GM21390 (cell line): ENCODE measurements around the gene DUS3L.

Source experiments
- ATAC-seq: cut with Tn5 transposase; IDR thresholded peaks from one replicate; pipeline ENCODE4 v1.9.1; 2021; ENCODE audit not compliant: unreplicated experiment

DUS3L gene

GRCh38 chr19:5790559-5791520 is at the start of gene DUS3L:
Gene DUS3L (minus strand): TSS chr19:5791163. CDS start chr19:5791141, 22 bp downstream.
- peak; percentile 84 for ATAC-seq

- no peak for ATAC-seq
These were observed 48.4 kb upstream of the DUS3L start, which contains the start of gene FUT6 for GRCh38 chr19:5839065-5840017. Gene FUT6 (minus strand): TSS chr19:5839702. CDS start chr19:5832567, 7,135 bp downstream.

- ATAC-seq, result no peak
These were observed 47.5 kb upstream of the DUS3L start for GRCh38 chr19:5838353-5839064.

DNA sequence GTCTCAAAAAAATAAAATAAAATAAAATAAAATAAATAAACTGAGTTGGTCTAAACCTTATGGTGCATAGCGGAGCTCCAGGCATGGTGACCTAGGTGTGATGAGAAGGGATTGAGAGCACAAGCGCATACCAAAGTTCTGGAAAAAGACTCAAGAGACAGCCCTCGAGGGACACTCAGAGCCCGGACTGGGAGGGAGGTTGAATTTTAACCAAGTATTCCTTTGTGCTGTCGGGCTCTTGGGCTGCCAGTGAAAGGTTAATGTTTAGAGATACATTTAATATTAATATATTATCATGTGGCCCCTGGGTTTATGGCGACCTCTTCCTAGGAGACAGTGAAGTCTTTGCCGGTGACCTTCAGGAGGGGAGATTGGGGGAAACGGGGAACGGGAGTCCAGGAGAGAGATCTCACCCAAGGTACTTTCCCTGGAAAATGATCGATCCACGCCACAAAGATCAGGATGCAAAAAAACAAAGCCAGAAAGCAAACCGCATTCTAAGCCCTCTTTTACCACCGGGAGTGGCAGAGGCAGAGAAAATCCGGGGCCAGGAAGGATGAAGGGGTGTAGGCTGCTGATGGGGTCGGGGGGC is 46.9 kb upstream of the DUS3L start:
- no peak for ATAC-seq

DNA sequence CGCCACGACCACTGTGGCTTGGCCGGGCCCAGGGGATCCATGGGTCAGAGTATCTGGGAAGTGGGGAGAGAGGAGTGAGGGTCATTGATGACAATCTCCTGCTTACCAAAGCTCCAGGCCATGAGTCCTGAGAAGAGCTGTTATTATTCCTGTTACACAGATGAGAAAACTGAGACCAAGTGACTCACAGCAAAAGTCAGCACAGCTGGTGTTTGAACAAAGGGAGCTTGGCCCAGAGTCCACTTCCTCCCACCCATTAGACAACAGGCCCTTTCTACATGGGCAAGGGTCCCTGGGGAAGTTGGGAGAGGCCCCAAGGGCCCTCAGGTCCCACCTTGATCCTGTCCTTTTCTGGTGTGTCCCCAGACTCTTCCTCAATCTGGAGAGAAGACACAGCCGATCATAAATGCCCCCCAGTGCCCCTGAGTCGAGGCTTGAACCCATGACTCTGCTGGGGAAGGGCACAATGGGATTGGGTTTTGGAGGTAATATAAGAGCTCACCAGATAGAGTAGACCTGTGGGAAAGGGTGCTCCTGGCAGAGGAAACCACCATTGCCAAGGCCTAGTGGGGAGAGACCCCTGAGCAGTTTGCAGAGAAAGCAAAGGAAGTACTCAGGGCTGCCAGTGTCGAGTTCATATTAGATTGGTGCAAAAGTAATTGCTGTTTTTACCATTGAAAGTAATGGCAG is 41.7 kb upstream of the DUS3L start:
- ATAC-seq, result no peak

DNA sequence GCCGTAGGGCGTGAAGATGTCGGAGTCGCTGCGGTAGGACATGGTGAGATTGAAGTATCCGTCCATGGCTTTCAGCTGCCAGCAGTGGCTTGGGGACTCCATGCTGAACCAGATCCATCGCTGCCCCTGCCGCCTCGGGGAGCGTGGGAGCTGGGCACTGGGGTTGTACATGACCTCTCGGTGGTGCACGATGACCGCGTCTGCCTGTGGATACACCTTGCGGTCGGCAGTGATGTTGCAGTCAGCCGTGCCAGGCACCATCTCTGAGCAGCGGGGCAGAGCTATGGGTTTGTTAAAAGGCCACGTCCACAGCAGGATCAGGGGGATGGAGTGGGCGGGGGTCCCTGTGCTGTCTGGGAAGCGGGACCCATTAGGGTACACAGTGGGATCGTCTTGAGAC is 41.1 kb upstream of the DUS3L start:
- no peak for ATAC-seq

DNA sequence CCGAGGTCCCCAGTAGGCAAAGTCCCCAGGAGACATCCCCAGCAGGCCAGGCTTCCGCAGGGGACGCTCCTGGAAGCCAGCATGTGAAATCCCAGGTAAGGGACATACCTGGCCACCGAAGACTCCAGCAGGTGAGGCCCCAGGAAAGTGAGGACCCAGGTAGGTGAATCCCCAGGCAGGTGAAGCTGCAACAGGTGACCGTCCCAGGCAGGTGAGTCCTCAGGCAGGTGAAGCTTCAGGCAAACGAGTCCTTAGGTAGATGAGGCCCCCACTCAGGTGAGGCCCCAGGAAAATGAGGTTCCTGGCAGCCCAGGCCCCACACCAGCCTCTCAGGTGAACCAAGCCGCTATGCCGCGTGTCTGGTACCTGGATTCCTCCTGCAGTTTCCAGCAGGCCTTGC is 40.2 kb upstream of the DUS3L start:
- ATAC-seq, result no peak

DNA sequence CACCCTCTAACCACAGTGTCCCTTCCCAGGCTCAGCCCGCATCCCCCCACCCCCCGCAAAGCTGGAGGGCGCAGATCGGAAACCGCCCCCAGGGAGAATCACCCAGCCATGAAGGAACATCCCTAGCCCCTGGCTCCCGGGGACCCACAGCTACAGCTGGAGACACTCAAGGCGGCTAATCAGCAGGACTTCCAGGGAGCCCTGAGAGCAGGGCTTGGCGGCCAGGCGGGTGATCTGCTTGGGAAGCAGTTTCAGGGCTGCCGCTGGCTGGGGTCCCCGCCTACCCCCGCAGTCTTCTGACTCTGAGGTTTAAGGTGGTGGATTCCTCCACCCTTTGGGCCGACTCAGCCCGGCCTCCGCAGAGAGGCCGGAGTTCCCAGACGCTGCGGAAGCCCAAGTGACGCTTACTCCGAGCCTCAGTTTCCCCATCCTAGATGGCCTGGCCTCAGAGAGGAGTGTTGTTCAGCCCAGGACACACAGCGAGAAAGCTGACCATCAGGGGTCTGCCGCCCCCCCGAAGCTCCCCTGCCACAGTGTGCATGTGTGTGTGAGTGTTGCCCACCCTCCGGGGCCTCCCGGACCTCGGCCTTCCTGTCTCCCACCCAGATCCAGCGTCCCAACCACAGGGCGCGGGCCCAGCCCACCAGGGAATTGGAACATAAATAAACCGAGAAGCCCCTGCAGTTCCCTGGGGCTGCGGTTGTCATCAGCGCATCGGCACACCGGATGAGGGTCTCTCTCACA is 38.8 kb upstream of the DUS3L start:
- no peak for ATAC-seq

DNA sequence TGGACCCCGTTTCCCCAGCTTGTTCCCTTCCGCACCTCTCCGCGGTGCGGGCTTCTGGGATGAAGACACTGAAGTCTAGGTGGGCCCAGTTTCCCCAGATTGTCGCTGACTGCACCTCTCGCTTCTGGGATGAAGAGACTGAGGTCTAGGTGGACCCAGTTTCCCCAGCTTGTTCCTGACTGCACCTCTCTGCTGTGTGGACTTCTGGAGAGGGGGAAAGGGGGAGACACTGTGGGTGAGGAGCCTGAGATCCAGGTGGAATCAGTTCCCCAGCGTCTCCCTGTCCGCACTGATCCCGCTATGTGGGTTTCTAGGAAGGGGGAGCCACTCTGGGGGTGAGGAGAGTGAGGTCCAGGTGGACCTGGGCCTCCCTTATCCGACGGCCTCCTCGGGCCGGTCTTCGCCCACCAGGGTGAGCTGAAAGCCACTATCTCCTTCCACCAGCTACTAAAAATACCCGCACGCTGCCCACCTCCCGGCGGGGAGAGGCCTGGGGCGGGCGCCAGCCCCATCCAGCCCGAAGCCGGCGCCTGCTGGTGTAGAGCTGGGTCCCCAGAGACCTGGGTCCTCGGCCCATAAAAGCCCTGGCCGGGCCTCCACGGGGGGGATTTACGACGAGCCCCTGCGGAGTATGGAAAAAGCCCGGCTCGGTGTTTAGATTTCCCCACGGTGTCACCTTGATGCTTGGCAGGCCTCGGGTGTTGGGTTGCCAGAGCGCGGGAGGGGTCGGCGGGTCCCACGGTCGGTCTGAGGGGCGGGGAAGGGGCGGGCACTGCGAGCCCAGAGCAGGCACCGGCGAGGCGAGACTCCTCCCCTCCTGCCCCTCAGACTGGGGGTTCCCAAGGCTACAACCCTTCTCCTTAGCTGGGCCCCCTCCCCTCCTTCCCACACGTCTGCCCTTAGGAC is 38.0 kb upstream of the DUS3L start:
- no peak for ATAC-seq

GRCh38 chr19:5827891-5828660 is 37.1 kb upstream of the DUS3L start:
- peak; percentile 47 for ATAC-seq

GRCh38 chr19:5827342-5827890 is 36.5 kb upstream of the DUS3L start:
- ATAC-seq, result no peak

GRCh38 chr19:5826531-5827341 is 35.8 kb upstream of the DUS3L start:
- ATAC-seq, result no peak

DNA sequence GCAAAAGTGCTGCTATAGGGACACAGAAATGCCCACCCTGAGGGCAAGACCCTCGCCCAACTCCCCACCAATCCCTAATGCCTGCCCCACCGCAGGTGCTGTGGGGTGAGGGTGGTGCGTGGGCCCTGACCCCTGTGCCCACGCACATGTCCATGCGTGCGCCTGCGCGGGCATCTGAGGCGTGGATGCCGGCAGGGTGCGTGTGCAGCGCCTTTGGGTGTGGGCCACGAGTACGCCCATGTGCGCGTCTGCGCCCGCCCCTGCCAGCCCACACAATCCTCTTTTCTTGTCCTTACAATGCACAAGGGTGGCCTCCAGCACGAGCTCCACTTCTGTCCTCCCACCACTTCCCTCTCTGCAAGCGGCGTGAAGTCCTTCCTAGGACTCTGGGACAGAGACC is 34.2 kb upstream of the DUS3L start:
- no peak for ATAC-seq

DNA sequence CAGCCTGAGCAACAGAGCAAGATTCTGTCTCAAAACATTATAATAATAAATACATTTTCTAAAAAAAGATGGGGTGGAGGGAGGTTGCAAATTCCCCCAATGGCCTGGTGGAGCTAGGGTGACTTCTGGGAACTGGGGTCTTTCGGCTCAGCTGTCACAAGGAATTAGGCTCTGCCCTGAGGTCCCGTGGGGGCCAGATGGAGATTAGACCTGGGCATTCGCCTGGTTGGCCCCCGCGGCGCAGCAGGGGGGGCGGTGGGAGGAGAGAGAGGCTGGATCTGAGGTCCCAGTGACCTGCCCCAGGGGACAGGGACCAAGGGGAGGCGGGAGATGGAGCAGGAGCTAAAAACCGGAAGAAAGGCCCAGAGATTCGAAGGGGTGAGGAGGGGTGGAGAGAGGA is 33.8 kb upstream of the DUS3L start:
- ATAC-seq, result no peak

- ATAC-seq, result no peak
These were observed 32.8 kb upstream of the DUS3L start for GRCh38 chr19:5823579-5824281.
